Activated CD8-positive, alpha-beta T cell treated with anti-CD3 and anti-CD28 coated beads, Interleukin-2, amount 10 ng/mL, durations not matched to agents 7 days and 5 days (primary cell): Measurements from ENCODE around the gene KLHDC8B. TPM values are rescaled to one million over a fixed set of nuclear protein-coding genes. Genes with fewer than 3 reads are reported as not detected.

ENCODE experiments used
- ATAC-seq: fragments of 150-1000 bp; cut with Tn5 transposase; one replicate; pipeline ENCODE4 v1.10.0; 2021; ENCODE audit warnings: moderate library complexity
- CTCF ChIA-PET: fragments of 350-600 bp; sonication (Branson Sonifier 250); formaldehyde crosslinking; loops from one replicate; lab custom pipeline; 2021; ENCODE audit warnings: antibody characterized with exemption; lab: Charles Lee
- POLR2A ChIA-PET: fragments of 350-600 bp; sonication (Branson Sonifier 250); formaldehyde crosslinking; loops from one replicate; lab custom pipeline; 2021; ENCODE audit warnings: antibody characterized with exemption; lab: Charles Lee
- DNase-seq: peaks from one replicate; pipeline ENCODE4 v3.0.0-alpha.2; 2020
- H3K27ac Mint-ChIP-seq: one replicate; pipeline ENCODE4 v1.8.0; 2021; ENCODE audit warnings: mild to moderate bottlenecking, mixed read lengths
- H3K27me3 Mint-ChIP-seq: one replicate; pipeline ENCODE4 v1.8.0; 2021; ENCODE audit warnings: low read depth, mixed read lengths
- H3K36me3 Mint-ChIP-seq: one replicate; pipeline ENCODE4 v1.8.0; 2021; ENCODE audit warnings: low read depth, mixed read lengths
- H3K4me1 Mint-ChIP-seq: one replicate; pipeline ENCODE4 v1.8.0; 2021; ENCODE audit warnings: low read depth, mixed read lengths
- H3K4me3 Mint-ChIP-seq: one replicate; pipeline ENCODE4 v1.8.0; 2021; ENCODE audit warnings: mild to moderate bottlenecking, mixed read lengths
- H3K9me3 Mint-ChIP-seq: one replicate; pipeline ENCODE4 v1.8.0; 2022; ENCODE audit warnings: mixed read lengths; ENCODE audit not compliant: insufficient read depth
- total RNA-seq, 2 experiments: library from RNA; stranded (reverse); gene quantifications; one replicate each; pipeline ENCODE4 v1.2.3, GENCODE V29; 2021

The KLHDC8B gene
- total RNA-seq, 2 experiments from 2014 or later: 0.81 to 1.2 TPM

GRCh38 chr3:49173116-49173791 lies 1.9 kb downstream of the KLHDC8B start:
- no peak overlapping the region for H3K4me3 Mint-ChIP-seq
- H3K4me1 Mint-ChIP-seq: peaks cover 25% of the 10 kb centered on the region
- no peak overlapping the region for H3K27ac Mint-ChIP-seq
- H3K27me3 Mint-ChIP-seq: no peaks in the 10 kb centered on the region
- no peaks in the 10 kb centered on the region for H3K36me3 Mint-ChIP-seq
- DNase-seq (no peak), ATAC-seq (no peak)
- ChIA-PET POLR2A (interaction anchor here (1.0 kb wide), 1 partner anchor 8 kb away, joined by 3 read pairs; no protein-coding TSS in a partner anchor), CTCF (no interaction called here)
- H3K9me3 Mint-ChIP-seq: no peaks in the 10 kb centered on the region

GRCh38 chr3:49173792-49174170 lies 2.4 kb downstream of the KLHDC8B start:
- Mint-ChIP-seq H3K9me3 (no peaks in the 10 kb centered on the region), H3K27ac (no peak overlapping the region), H3K4me3 (no peak overlapping the region), H3K36me3 (no peaks in the 10 kb centered on the region), H3K4me1 (peaks cover 25% of the 10 kb centered on the region), H3K27me3 (no peaks in the 10 kb centered on the region)
- ChIA-PET CTCF (no interaction called here), POLR2A (no interaction called here)
- no peak for ATAC-seq
- DNase-seq: no peak

- no peaks in the 10 kb centered on the region for H3K36me3 Mint-ChIP-seq
- CTCF ChIA-PET: no interaction called here
- no peaks in the 10 kb centered on the region for H3K9me3 Mint-ChIP-seq
- DNase-seq (no peak), ATAC-seq (no peak)
- POLR2A ChIA-PET: no interaction called here
- H3K27me3 Mint-ChIP-seq: peaks cover under 1% of the 10 kb centered on the region
- no peak overlapping the region for H3K4me3 Mint-ChIP-seq
- H3K4me1 Mint-ChIP-seq: peaks cover 25% of the 10 kb centered on the region
- H3K27ac Mint-ChIP-seq: no peak overlapping the region
Measured at GRCh38 chr3:49174397-49174985, 3.1 kb downstream of the KLHDC8B start.

GRCh38 chr3:49175530-49175929 lies 4.1 kb downstream of the KLHDC8B start:
- Mint-ChIP-seq H3K36me3 (no peaks in the 10 kb centered on the region), H3K4me1 (peaks cover 25% of the 10 kb centered on the region), H3K27ac (no peak overlapping the region), H3K27me3 (peaks cover 2% of the 10 kb centered on the region), H3K4me3 (no peak overlapping the region), H3K9me3 (no peaks in the 10 kb centered on the region)
- POLR2A ChIA-PET: no interaction called here
- ATAC-seq (no peak), DNase-seq (no peak)
- CTCF ChIA-PET: no interaction called here

GRCh38 chr3:49177073-49177472 lies 5.7 kb downstream of the KLHDC8B start:
- ChIA-PET CTCF (no interaction called here), POLR2A (no interaction called here)

GRCh38 chr3:49180116-49180515 lies 8.7 kb downstream of the KLHDC8B start:
- Mint-ChIP-seq H3K27ac (no peak overlapping the region), H3K27me3 (peaks cover 2% of the 10 kb centered on the region), H3K36me3 (no peaks in the 10 kb centered on the region), H3K4me3 (no peak overlapping the region), H3K4me1 (peaks cover 1% of the 10 kb centered on the region), H3K9me3 (no peaks in the 10 kb centered on the region)
- POLR2A ChIA-PET: interaction anchor here (0.6 kb wide), 1 partner anchor 759 kb away, joined by 3 read pairs; no protein-coding TSS in a partner anchor
- ATAC-seq (no peak), DNase-seq (no peak)
- CTCF ChIA-PET: interaction anchor here (2.5 to 2.6 kb wide), 2 partner anchors 8 to 10 kb away, joined by 6 to 11 read pairs; partner anchors contain the start of gene KLHDC8B

More at GRCh38 chr3:49177073-49177472, 5.7 kb downstream of the KLHDC8B start:
- Mint-ChIP-seq H3K4me3 (no peak overlapping the region), H3K9me3 (no peaks in the 10 kb centered on the region), H3K4me1 (peaks cover 19% of the 10 kb centered on the region), H3K27me3 (peaks cover 2% of the 10 kb centered on the region), H3K36me3 (no peaks in the 10 kb centered on the region), H3K27ac (no peak overlapping the region)
- ATAC-seq (no peak), DNase-seq (no peak)

GRCh38 chr3:49181351-49181750 lies 10.0 kb downstream of the KLHDC8B start:
- Mint-ChIP-seq H3K9me3 (no peaks in the 10 kb centered on the region), H3K27me3 (peaks cover 2% of the 10 kb centered on the region), H3K27ac (no peak overlapping the region), H3K36me3 (no peaks in the 10 kb centered on the region), H3K4me3 (no peak overlapping the region), H3K4me1 (no peaks in the 10 kb centered on the region)
- DNase-seq (no peak), ATAC-seq (no peak)
- ChIA-PET CTCF (interaction anchor here (2.5 kb wide), 1 partner anchor 10 kb away, joined by 11 read pairs; the partner anchor contains the start of gene KLHDC8B), POLR2A (interaction anchor here (1.0 kb wide), 1 partner anchor 8 kb away, joined by 3 read pairs; no protein-coding TSS in a partner anchor)

GRCh38 chr3:49182682-49183081 lies 11.3 kb downstream of the KLHDC8B start:
- Mint-ChIP-seq H3K27ac (no peak overlapping the region), H3K36me3 (no peaks in the 10 kb centered on the region), H3K9me3 (no peaks in the 10 kb centered on the region), H3K27me3 (peaks cover 2% of the 10 kb centered on the region), H3K4me3 (no peak overlapping the region), H3K4me1 (no peaks in the 10 kb centered on the region)
- no peak for DNase-seq
- no peak for ATAC-seq
- POLR2A ChIA-PET: no interaction called here
- CTCF ChIA-PET: interaction anchor here (2.5 kb wide), 1 partner anchor 11 kb away, joined by 11 read pairs; the partner anchor contains the start of gene KLHDC8B

GRCh38 chr3:49183873-49184272 lies 12.5 kb downstream of the KLHDC8B start:
- no peak for DNase-seq
- Mint-ChIP-seq H3K4me1 (no peaks in the 10 kb centered on the region), H3K27me3 (peaks cover 8% of the 10 kb centered on the region), H3K36me3 (no peaks in the 10 kb centered on the region), H3K9me3 (no peaks in the 10 kb centered on the region), H3K27ac (no peak overlapping the region), H3K4me3 (no peak overlapping the region)
- POLR2A ChIA-PET: no interaction called here
- CTCF ChIA-PET: no interaction called here
- ATAC-seq: no peak

GRCh38 chr3:49191741-49192140 lies 20.3 kb downstream of the KLHDC8B start:
- no peaks in the 10 kb centered on the region for H3K4me1 Mint-ChIP-seq
- CTCF ChIA-PET: no interaction called here
- no peak overlapping the region for H3K4me3 Mint-ChIP-seq
- H3K36me3 Mint-ChIP-seq: no peaks in the 10 kb centered on the region
- ATAC-seq: no peak
- no peak for DNase-seq
- H3K9me3 Mint-ChIP-seq: no peaks in the 10 kb centered on the region
- POLR2A ChIA-PET: no interaction called here
- H3K27ac Mint-ChIP-seq: no peak overlapping the region
- peaks cover 9% of the 10 kb centered on the region for H3K27me3 Mint-ChIP-seq

GRCh38 chr3:49198161-49198560 lies 26.8 kb downstream of the KLHDC8B start:
- DNase-seq (no peak), ATAC-seq (no peak)
- Mint-ChIP-seq H3K4me1 (no peaks in the 10 kb centered on the region), H3K9me3 (no peaks in the 10 kb centered on the region), H3K27me3 (peaks cover 2% of the 10 kb centered on the region), H3K36me3 (no peaks in the 10 kb centered on the region), H3K27ac (no peak overlapping the region), H3K4me3 (no peak overlapping the region)
- POLR2A ChIA-PET: no interaction called here
- CTCF ChIA-PET: no interaction called here

GRCh38 chr3:49198611-49199230 lies 27.3 kb downstream of the KLHDC8B start:
- Mint-ChIP-seq H3K4me3 (no peak overlapping the region), H3K27ac (no peak overlapping the region), H3K27me3 (peaks cover 4% of the 10 kb centered on the region), H3K9me3 (no peaks in the 10 kb centered on the region), H3K4me1 (no peaks in the 10 kb centered on the region), H3K36me3 (no peaks in the 10 kb centered on the region)
- POLR2A ChIA-PET: no interaction called here
- ATAC-seq (no peak), DNase-seq (no peak)
- CTCF ChIA-PET: no interaction called here
